AG08396 (cell line): ENCODE results near the gene SLC2A8.

Experiments
- DNase-seq: peaks from one replicate; pipeline ENCODE4 v3.0.0; 2012; ENCODE audit warnings: low spot score, mixed read lengths

SLC2A8 gene

GRCh38 chr9:127403507-127404192 is 6.7 kb downstream of the SLC2A8 start:
- DNase-seq, result no peak

GRCh38 chr9:127404631-127405030 is 7.7 kb downstream of the SLC2A8 start:
- no peak for DNase-seq

GRCh38 chr9:127405344-127406125 is 8.6 kb downstream of the SLC2A8 start:
- DNase-seq, result no peak

GRCh38 chr9:127406799-127407491 is 10.0 kb downstream of the SLC2A8 start:
- no peak for DNase-seq

DNA sequence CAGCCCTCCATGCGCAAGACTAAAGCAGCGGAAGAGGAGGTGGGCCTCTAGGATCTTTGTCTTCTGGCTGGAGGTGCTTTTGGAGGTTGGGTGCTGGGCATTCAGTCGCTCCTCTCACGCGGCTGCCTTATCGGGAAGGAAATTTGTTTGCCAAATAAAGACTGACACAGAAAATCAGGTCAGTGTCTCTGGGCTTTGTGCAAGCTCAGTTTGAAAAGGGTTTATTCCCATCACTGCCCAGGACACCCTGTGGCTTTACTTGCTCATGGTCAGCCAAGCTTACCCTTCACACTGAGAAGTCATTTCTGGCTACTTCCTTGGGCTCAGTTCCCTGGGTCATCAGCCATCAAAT is 10.5 kb downstream of the SLC2A8 start:
- no peak for DNase-seq

GRCh38 chr9:127411122-127411521 is 14.2 kb downstream of the SLC2A8 start:
- DNase-seq, result no peak

- no peak for DNase-seq
Observed at GRCh38 chr9:127415141-127415540, 18.2 kb downstream of the SLC2A8 start.

GRCh38 chr9:127415657-127416056 is 18.7 kb downstream of the SLC2A8 start:
- no peak for DNase-seq

DNA sequence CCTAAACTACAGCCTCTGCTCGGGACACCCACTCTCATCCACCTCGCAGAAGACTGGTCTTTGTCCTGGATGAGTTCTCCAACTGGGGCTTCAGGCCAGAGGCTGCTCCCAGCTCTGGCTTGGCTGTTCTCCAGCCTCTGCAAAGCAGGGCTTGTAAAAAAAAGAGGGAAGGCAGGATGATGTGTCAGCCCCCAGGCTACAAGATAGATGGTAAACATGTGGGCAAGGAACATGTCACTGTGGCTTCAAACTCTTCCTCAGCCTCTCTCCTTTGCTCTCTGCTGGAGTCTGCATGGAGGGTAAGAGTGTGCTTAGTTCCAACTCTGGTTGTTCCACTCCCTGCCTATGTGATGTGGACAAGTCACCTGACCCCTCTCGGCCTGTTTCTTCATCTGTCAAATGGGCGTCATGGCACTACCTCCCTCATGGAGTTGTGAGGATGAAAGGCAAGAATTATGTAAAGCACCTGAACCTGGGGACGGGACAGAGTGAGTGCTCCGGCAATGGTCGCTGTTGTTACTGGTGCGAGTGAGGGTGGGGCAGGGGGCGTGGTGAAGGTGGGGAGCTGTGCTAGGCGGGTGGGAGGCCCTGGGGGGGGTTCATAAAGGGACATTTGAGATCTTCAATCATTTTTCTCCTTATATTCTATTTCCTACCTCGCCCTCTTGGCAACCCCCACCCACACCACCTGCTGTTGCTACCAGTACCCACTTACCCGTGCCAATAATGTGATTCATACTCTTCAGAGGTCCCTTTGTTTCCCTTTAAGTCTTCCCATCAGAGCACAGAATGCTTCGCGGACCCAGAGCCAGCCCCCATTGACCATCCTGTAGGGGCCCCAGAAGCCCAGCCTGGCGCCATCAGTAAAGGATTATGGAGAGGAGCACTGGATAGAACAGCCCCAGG is 20.4 kb downstream of the SLC2A8 start:
- DNase-seq, result no peak

- no peak for DNase-seq
Observed at GRCh38 chr9:127418037-127418471, 21.1 kb downstream of the SLC2A8 start.

DNA sequence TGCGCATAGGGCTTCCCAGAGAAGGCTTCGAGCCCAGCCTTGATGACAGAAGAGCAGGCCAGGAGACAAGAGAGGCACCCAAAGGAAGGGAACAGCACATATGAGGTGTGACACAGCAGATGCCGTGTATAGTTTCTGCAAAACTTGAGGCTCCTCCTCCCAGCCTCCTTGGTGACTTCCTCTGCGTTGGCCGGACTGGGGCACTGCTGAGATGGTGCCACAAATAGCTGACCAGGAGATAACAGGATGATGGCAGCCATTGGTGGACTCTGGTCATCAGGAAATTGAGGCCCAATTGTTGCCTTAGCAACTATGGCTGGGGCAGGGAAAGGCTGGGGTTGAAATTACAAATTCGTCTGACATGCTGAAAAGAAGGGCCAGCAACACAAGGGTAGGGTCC is 22.4 kb downstream of the SLC2A8 start:
- no peak for DNase-seq

DNA sequence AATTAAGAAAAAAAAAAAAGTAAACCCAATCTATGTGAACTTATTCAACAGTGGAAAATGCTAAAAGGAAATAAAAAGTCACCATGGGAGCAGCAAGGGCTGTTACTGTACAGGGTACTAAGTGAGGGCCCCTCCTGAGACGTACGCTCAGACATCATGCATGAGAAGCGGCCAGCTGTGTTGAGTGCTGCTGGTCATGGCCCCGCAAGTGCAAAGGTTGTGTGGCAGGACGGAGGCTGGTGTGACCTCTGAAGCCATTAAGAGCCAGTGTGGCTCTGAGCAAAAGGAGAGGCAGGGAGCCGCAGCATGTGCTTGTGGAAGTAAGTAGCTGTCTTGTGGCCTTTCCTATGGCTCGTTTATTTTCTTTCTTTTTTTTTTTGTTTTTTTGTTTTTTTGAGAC is 24.1 kb downstream of the SLC2A8 start:
- DNase-seq, result no peak

DNA sequence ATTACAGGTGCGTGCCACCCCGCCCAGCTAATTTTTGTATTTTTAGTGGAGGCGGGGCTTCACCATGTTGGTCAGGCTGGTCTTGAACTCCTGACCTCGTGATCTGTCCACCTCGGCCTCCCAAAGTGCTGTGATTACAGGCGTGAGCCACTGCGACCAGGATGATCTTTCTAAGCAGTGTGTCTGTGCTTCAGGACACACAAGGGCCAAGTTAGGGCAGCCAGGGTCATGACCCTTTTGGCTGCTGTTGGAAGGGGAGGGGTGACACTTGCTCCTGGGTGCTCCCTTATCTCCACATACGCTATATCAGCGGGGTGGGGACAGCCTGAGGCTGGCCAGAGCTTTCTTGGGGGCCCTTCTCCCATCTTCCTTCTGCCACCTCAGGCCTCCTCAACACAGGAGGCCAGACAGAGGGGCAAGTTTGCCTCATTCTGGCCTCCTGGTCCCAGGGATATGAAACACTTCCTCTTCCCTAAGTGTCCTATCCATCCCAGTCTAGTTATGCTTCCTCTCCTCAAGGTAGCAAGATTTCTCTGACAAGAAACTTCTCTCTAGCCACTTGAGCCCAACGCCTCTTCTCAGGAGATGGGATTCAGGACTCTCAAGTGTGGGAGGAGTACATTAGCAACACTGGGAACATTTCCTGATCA is 25.3 kb downstream of the SLC2A8 start:
- no peak for DNase-seq

DNA sequence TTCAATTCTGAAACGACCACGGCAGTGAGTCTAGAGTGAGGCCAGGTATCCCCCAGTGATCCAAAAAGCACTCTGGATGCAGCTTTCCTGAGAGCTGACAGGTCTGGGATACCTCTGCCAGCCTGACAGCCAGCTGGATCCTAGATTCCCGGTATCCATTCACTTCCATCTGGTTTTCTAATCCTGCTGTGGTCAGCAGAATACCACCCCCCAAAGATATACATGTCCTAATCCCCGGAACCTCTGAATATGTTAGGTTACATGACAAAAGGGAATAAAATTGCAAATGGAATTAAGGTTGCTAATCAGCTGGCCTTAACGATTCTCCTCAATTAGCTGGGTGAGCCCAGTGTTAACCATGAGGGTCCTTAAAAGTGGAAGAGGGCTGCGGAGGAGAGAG is 25.8 kb downstream of the SLC2A8 start:
- no peak for DNase-seq

- DNase-seq, result no peak
Observed at GRCh38 chr9:127423476-127423933, 26.5 kb downstream of the SLC2A8 start.

GRCh38 chr9:127423934-127424675 is 27.1 kb downstream of the SLC2A8 start, which contains the start of gene ZNF79:
Gene ZNF79 (plus strand): TSS chr9:127424382. CDS start chr9:127424788, 406 bp downstream.
- peak; percentile 98 for DNase-seq

GRCh38 chr9:127424676-127424999 is 27.7 kb downstream of the SLC2A8 start:
- no peak for DNase-seq

DNA sequence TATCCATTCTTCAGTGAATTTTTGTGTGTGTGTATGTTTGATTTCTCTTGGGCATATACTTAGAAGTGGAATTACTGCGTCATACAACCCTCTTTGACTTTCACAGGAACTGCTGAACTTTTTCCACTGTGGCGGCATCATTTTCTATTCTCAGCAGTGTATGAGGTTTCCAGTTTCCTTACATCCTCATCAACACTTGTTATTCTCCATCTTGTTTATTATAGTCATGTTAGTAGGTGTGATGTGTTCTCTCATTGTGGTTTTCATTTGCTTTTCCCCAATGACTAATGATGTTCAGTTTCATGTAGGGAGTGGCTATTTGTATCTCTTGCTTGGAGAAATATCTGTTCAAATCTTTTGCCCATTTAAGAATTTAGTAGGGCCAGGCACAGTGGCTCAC is 29.8 kb downstream of the SLC2A8 start:
- DNase-seq, result no peak

DNA sequence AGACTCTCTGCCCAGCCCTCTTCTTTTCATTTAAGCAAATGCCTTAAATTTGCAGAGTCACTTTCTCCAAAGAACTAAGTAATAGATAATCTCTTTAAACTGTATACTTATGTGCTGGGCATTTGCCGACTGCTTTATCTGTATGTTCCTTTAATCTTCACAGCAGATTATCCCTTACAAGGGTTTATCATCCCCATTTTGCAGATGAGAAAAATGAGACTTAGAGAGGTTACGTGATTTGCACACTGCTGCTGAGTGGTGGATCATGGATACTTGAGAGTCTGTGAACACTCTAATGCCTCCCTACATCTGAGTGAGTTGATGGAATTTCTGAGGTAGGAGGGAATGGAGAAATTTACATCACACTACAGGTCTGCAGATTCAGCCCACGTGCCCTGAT is 31.4 kb downstream of the SLC2A8 start:
- no peak for DNase-seq

GRCh38 chr9:127430415-127430814 is 33.4 kb downstream of the SLC2A8 start:
- DNase-seq, result no peak
